DND-41 (cell line): Measurements from ENCODE around the gene TCERG1L.

Experiments used
- ATAC-seq: fragments of 200-7000 bp; cut with Tn5 transposase; 3 replicates; pipeline ENCODE4 v1.9.1; 2021; ENCODE audit warnings: low read depth; ENCODE audit not compliant: insufficient read depth
- DNase-seq: peaks from one replicate; pipeline ENCODE4 v3.0.0-alpha.2; 2020
- H2AFZ ChIP-seq: 2 replicates; pipeline ENCODE4 v1.6.0; 2012; ENCODE audit warnings: low read depth, low read length
- H3K27ac ChIP-seq: 2 replicates; pipeline ENCODE4 v1.5.1; 2012; ENCODE audit warnings: low read length, inconsistent platforms
- H3K27me3 ChIP-seq: fragments of 200-600 bp; sonication (generic); 2 replicates; pipeline ENCODE4 v1.6.0; 2012; ENCODE audit warnings: low read length, mild to moderate bottlenecking, inconsistent platforms; ENCODE audit not compliant: insufficient read depth, poor library complexity
- H3K36me3 ChIP-seq: 2 replicates; pipeline ENCODE4 v1.5.1; 2012; ENCODE audit warnings: low read length, inconsistent platforms; ENCODE audit not compliant: insufficient read depth
- H3K4me1 ChIP-seq: 2 replicates; pipeline ENCODE4 v1.5.1; 2012; ENCODE audit warnings: mild to moderate bottlenecking, low read length; ENCODE audit not compliant: insufficient read depth
- H3K4me2 ChIP-seq: 2 replicates; pipeline ENCODE4 v1.6.0; 2012; ENCODE audit warnings: mild to moderate bottlenecking, moderate library complexity, low read length, inconsistent platforms; ENCODE audit not compliant: insufficient read depth
- H3K4me3 ChIP-seq, 2 experiments: fragments of 200-600 bp in 1 of 2; shearing (Covaris generic) in 1 of 2; 2 replicates each; pipeline ENCODE4 v1.5.1; 2012 to 2016; ENCODE audit warnings: inconsistent platforms in 2 of 2, low read length in 2 of 2, mild to moderate bottlenecking in 2 of 2, low read depth in 1 of 2, moderate library complexity in 1 of 2
- H3K79me2 ChIP-seq: 2 replicates; pipeline ENCODE4 v1.6.0; 2012; ENCODE audit warnings: low read length, inconsistent platforms; ENCODE audit not compliant: insufficient read depth
- H3K9ac ChIP-seq: 2 replicates; pipeline ENCODE4 v1.6.0; 2012; ENCODE audit warnings: low read depth, mild to moderate bottlenecking, inconsistent platforms, low read length, moderate library complexity
- H3K9me3 ChIP-seq: 2 replicates; pipeline ENCODE4 v1.5.1; 2012; ENCODE audit warnings: low read length, moderate library complexity, mild to moderate bottlenecking, inconsistent platforms; ENCODE audit not compliant: insufficient read depth, severe bottlenecking
- H4K20me1 ChIP-seq: 2 replicates; pipeline ENCODE4 v1.6.0; 2012; ENCODE audit warnings: low read length; ENCODE audit not compliant: insufficient read depth
- CTCF ChIP-seq: IDR thresholded peaks from 2 replicates; pipeline ENCODE4 v1.5.1; 2012; ENCODE audit warnings: borderline replicate concordance, low read length, moderate library complexity, mild to moderate bottlenecking; ENCODE audit not compliant: poor library complexity, severe bottlenecking; ENCODE audit errors: extremely low read depth
- EZH2 ChIP-seq: IDR thresholded peaks from 3 replicates; pipeline ENCODE4 v1.6.1; 2012; ENCODE audit warnings: borderline replicate concordance, low read depth, mild to moderate bottlenecking, moderate library complexity, low read length, inconsistent platforms; ENCODE audit not compliant: severe bottlenecking

TCERG1L gene

GRCh38 chr10:131077724-131078123 is 233.8 kb downstream of the TCERG1L start:
- Histone ChIP-seq H3K4me3 (no peak overlapping the region), H3K27me3 (no peaks in the 10 kb centered on the region), H3K4me1 (peaks cover 24% of the 10 kb centered on the region), H2AFZ (no peak overlapping the region), H3K36me3 (no peaks in the 10 kb centered on the region), H3K9me3 (no peaks in the 10 kb centered on the region), H3K79me2 (no peaks in the 10 kb centered on the region), H3K4me2 (no peak overlapping the region), H3K27ac (no peak overlapping the region), H3K9ac (no peak overlapping the region), H4K20me1 (no peaks in the 10 kb centered on the region)
- TF ChIP-seq EZH2 (no peak), CTCF (no peak)
- ATAC-seq (no peak), DNase-seq (no peak)

DNA sequence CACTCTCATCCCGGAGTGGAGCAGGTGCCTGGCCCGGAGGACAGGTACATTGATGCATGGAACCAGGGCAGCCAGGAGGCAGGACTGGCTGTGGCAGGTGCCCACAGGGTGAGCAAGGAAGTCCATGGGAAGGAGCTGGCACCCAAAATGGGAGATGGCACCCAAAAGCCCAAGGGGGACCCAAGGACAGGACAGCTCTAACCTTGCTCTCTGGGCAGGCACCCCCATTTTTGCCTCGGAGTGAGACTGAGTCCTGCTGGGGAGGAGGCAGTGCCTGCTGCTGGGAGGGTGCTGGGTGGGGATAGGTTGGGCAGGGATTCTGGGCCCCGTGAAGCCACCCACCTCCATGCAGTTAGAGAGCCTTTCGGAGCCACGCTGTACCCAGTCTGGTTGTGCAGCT is 234.5 kb downstream of the TCERG1L start:
- peaks cover 17% of the 10 kb centered on the region for H3K4me1 ChIP-seq
- no peaks in the 10 kb centered on the region for H3K36me3 ChIP-seq
- H2AFZ ChIP-seq, result no peak overlapping the region
- no peaks in the 10 kb centered on the region for H3K27me3 ChIP-seq
- ATAC-seq, result no peak
- no peaks in the 10 kb centered on the region for H3K79me2 ChIP-seq
- H3K9ac ChIP-seq, result no peak overlapping the region
- no peaks in the 10 kb centered on the region for H4K20me1 ChIP-seq
- no peaks in the 10 kb centered on the region for H3K9me3 ChIP-seq
- TF ChIP-seq EZH2 (no peak), CTCF (no peak)
- H3K4me2 ChIP-seq, result no peak overlapping the region
- H3K27ac ChIP-seq, result no peak overlapping the region
- no peak for DNase-seq
- H3K4me3 ChIP-seq, result no peak overlapping the region

DNA sequence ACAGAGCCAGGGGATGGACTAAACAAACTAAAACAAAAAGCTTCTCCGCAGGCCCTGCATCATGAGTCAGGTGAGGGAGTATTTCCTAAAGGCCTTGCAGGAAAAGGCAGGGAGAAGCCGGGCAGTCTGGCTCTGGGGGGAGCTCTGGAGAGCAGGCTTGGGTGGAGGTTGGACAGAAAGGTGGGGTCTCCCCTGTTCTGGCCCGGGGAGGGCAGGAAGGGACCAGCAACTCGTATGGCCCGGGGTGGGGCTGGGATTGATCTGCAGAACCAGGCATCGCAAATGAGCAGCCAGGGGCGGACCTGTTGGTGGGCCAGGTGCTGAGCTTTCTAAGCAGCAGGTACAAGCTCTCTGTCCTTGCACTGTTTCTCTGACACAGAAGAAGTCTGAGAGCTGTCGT is 235.2 kb downstream of the TCERG1L start:
- Histone ChIP-seq H3K27ac (no peak overlapping the region), H3K4me3 (no peak overlapping the region), H3K9ac (no peak overlapping the region), H3K9me3 (no peaks in the 10 kb centered on the region), H3K79me2 (no peaks in the 10 kb centered on the region), H4K20me1 (no peaks in the 10 kb centered on the region), H3K4me1 (peaks cover 10% of the 10 kb centered on the region), H2AFZ (no peak overlapping the region), H3K36me3 (no peaks in the 10 kb centered on the region), H3K27me3 (no peaks in the 10 kb centered on the region), H3K4me2 (no peak overlapping the region)
- no peak for TF ChIP-seq EZH2
- no peak for TF ChIP-seq CTCF
- DNase-seq, result no peak
- no peak for ATAC-seq

DNA sequence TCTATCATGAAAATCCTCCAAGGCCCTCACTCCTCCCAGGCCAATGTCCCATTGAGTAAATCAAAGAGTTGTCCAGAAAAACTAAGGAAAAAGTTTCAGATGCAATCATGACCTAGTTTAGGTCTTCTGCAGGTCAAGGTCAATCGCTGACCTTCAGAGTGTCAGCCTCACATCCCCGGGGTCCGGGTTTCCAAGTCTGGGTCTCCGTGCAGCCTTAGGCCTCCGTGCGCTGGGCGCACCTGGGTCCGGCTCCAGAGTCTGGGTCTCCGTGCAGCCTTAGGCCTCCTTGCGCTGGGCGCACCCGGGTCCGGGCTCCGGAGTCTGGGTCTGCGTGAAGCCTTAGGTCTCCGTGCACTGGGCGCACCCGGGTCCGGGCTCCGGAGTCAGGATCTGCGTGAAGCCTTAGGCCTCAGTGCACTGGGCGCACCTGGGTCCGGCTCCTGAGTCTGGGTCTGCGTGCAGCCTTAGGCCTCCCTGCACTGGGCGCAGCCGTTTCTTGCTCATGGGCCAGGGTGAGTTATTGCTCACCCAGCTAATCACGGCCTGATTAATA is 236.2 kb downstream of the TCERG1L start:
- Histone ChIP-seq H3K27ac (no peak overlapping the region), H3K9me3 (no peaks in the 10 kb centered on the region), H3K4me2 (no peak overlapping the region), H3K4me1 (no peaks in the 10 kb centered on the region), H3K79me2 (no peaks in the 10 kb centered on the region), H3K9ac (no peak overlapping the region), H3K4me3 (no peak overlapping the region), H3K36me3 (no peaks in the 10 kb centered on the region), H3K27me3 (no peaks in the 10 kb centered on the region), H2AFZ (no peak overlapping the region), H4K20me1 (no peaks in the 10 kb centered on the region)
- DNase-seq (no peak), ATAC-seq (no peak)
- TF ChIP-seq CTCF (no peak), EZH2 (no peak)
